ENCODE measurements around the gene FRMPD4.

Gene FRMPD4

DNA sequence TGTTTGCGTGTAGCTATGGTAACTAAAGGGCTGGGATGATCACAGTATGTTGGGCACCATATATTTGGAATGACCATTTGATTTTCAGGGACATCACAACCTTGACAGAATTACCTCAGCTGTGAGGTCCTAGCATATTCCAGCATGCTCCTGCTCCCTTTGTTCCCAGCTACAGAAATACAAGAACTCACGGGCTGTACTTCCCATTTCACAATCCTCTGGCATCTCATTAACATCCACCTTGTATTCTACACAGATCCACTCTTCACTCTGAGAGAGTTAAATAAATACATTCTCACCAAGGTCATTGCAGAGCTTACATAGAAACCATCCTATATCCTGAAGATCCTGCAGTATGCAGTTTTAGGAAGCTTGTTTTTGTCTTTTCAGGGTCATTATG is 169.7 kb downstream of the FRMPD4 start:
- DNase-seq: no peak

- no peak for DNase-seq
Observed at GRCh38 chrX:12308420-12308819, 170.1 kb downstream of the FRMPD4 start.

- no peak for DNase-seq
Observed at GRCh38 chrX:12309040-12309743, 170.9 kb downstream of the FRMPD4 start.

DNA sequence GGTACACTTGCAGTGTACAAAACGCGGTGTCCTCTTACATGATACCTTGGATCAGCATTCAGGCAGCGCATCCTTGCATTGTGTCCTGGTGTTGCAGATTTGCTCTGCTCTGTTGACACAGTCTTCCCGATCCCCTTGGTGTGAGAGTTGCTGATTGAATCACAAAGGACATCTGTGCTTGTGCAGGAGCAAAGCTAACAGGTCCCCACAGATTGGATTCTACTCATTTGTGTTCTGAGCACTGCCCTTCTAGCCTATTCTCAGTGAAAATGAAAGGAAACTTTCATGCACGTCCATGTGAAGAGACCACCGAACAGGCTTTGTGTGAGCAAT is 171.4 kb downstream of the FRMPD4 start:
- no peak for DNase-seq

- no peak for DNase-seq
Observed at GRCh38 chrX:12314651-12315050, 176.4 kb downstream of the FRMPD4 start.

GRCh38 chrX:12315526-12315925 is 177.3 kb downstream of the FRMPD4 start:
- DNase-seq: no peak

DNA sequence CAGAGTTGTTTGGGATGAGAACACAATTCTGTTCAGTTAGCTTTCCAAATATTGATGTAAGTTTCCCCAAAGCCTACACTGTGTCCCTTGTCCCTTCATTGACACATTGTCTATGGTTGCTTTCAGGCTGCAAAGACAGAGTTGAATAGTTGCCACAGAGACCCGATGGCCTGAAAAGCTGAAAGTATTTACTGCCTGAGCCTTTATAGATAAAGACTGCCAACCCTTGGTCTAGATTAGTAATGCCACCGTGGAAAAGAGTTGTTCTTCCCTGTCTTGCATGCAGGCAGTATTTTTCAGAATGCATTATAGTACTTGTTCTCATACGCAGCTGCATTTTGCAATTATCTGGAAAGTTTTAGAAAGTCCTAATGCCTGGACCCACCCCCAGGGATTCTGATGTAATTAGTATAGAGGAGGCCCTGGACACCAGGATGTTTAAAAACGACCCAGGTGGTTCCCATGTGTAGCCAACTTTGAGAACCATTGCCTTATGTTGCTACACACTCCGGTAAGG is 180.8 kb downstream of the FRMPD4 start:
- no peak for DNase-seq

- DNase-seq: no peak
Observed at GRCh38 chrX:12319992-12320391, 181.7 kb downstream of the FRMPD4 start.

GRCh38 chrX:12322031-12322430 is 183.8 kb downstream of the FRMPD4 start:
- no peak for DNase-seq

DNA sequence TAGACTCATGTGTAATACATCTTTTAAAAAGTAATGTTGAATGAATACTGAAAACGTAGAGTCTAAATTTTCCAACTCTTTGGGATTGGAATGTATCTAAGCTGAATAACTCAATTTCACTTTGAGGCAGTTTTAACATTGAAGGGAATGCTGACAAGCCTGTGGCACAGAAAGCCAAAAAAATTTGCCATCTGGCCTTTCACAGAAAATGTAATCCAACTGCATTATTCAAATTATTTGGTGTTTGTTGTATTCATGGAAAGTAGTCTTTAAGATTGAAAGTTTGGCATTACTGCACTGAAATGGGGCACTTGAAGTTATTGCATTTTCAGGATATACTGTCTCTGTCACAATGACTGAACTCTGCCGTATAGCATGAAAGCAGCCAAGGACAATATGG is 186.9 kb downstream of the FRMPD4 start:
- no peak for DNase-seq

- DNase-seq: no peak
Observed at GRCh38 chrX:12327836-12328235, 189.6 kb downstream of the FRMPD4 start.

GRCh38 chrX:12329476-12329875 is 191.2 kb downstream of the FRMPD4 start:
- DNase-seq: no peak

- DNase-seq: no peak
Observed at GRCh38 chrX:12330841-12331240, 192.6 kb downstream of the FRMPD4 start.

GRCh38 chrX:12332786-12333347 is 194.6 kb downstream of the FRMPD4 start:
- DNase-seq: no peak

DNA sequence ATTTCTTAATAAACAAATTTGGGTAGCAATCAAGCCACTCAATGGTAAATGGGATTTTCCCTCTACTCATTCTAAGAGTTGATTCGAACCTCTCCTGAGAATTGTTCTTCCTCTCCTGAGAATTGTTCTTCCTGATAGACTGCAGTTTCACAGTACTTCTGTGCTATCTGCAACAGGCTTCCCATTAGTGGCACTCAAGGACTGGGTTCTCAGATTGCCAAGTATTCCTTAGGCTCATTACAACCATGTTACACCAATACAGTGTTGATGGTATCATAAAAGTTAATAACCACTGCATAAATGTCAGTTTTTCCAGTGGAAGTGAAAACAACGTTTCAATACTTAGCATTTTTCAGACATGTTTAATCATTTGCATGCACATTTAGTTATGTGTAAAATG is 201.6 kb downstream of the FRMPD4 start:
- DNase-seq: no peak

DNA sequence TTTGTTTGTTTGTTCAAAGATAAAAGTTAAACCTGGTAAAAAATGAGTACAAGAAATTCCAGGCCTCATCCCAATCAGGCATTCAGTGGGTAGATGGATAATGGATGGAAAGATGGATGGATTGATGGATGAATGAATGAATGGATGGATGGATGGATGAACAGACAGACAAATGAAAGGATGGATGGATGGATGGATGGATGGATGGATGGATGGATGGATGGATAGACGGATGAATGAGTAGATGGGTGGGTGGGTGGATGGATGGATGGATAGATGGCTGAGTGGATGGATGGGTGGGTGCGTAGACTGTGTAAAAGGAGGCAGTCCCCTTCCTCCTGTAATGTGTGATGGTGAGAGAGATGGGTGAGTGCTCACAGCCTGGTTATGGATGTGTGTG is 206.7 kb downstream of the FRMPD4 start:
- DNase-seq: no peak

DNA sequence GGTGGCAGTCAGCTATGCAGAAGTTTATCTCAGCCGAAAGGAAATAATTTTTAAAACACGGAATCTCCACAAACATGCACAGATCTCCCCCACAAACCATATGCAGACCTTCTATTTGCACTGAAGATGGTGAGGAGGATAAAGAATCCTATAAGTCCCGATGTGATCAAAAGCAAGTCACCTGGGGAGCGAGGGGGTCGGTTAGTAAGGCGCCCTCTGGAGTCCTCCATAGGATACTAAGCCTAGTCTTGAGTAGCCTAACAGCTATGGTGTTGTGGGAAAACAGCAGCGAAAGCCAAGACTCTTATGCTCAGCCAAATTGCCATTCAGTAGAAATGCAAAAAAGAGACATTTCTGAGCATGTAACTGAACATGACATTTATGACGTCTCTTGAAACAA is 210.9 kb downstream of the FRMPD4 start:
- no peak for DNase-seq

DNA sequence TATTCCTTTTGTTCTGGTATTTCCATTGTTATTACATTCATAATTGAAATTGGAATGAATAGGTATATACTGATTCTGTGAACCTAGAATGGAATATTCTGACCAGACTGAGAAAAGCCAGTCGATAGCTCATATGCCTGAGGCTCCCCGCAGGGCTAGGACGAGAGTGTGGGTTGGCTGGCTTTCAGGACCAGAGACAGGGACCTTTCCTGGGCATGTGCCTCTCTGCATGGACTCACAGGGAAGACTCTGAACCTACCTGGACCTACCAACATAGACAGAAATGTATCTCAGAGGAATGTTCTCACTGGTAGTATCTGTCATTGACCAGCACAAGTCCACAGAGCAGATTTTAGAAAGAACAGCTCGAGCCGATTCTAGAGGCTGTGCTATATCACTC is 214.6 kb downstream of the FRMPD4 start:
- DNase-seq: no peak

DNA sequence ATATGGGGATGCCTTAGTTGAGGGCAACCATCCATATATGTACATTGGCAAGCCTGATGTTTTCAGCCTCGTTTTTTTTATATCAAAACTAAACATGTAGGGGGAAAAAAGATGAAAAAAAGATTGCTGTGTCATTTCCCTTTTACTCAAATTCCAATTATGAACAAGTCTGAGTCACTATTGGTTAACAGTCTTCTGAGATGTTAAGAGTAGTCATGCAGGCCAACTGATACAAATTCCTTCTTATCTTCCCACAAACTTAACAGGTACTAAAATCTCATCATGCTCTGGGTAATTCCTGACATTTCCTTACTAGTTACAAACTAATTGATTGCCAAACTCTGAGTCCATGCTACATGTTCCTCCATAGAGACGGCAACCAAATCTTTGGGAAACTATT is 222.1 kb downstream of the FRMPD4 start:
- DNase-seq: peak; percentile 8

GRCh38 chrX:12360986-12361598 is 222.8 kb downstream of the FRMPD4 start:
- DNase-seq: no peak

DNA sequence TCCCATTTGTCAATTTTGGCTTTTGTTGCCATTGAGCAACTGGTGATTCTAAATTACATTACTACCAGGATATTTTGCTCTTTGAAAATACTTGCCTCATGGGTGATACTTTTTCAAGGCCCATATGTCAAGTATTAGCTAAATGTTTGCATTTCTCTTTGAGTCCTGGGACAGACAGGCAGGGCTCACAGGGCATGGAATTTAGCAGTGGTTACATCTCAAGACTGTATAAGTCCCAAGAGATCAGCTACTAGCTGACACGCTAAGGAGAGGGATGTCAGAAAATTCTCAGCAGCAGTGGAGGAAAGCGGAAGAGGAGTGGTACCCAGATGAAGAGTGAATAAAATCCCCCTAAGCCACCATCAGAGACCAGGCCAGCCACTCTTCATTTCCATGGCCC is 224.9 kb downstream of the FRMPD4 start:
- DNase-seq: no peak

DNA sequence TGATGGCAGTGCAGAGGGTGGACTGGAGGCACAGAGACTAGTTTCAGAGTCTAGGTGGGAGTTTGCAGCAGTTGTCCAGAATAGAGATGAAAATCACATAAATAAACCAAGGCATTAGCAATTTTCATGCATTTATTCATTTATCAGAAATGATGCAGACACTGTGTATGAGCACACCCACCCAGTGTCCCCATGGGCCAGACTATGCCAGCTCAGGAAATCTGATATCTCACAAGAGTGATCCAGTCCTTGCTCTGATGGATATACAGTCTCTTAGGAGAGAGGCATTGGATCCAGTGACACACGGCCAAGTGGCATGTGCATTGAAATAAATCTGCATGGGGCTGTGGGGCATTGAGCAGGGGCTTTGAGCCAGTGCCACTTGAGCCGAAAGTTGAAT is 228.2 kb downstream of the FRMPD4 start:
- DNase-seq: no peak

- DNase-seq: no peak
Observed at GRCh38 chrX:12367254-12367653, 229.0 kb downstream of the FRMPD4 start.

DNA sequence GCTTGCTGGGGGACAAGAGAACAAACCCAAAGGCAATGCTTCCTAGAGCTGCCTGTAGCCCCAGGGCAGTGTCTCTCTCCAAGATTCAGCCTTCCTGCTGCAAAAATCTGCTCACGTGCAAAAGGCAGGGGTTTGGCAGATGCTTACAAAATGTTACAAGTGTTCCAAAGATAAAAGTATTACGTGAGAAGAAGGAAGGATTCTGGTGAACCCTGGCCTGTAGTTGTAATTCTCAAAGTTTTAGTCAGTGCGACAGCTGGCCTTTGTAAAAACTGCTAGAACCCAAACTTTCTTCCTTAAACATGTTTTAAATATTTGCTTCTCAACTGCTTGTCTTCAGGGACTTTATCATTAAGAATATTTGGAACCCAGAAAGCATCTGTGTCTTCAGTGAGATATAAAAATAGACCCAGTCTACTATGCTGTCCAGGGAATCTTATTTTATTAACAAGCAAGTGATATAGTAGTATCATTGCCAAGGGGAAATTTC is 232.3 kb downstream of the FRMPD4 start:
- no peak for DNase-seq
